Measurements from ENCODE around the gene TNFRSF14. TPM values are rescaled to one million over a fixed set of nuclear protein-coding genes. Genes with fewer than 3 reads are reported as not detected.

TNFRSF14 gene
- total RNA-seq, 2 donors from 2014 or later = 111 to 145 TPM

DNA sequence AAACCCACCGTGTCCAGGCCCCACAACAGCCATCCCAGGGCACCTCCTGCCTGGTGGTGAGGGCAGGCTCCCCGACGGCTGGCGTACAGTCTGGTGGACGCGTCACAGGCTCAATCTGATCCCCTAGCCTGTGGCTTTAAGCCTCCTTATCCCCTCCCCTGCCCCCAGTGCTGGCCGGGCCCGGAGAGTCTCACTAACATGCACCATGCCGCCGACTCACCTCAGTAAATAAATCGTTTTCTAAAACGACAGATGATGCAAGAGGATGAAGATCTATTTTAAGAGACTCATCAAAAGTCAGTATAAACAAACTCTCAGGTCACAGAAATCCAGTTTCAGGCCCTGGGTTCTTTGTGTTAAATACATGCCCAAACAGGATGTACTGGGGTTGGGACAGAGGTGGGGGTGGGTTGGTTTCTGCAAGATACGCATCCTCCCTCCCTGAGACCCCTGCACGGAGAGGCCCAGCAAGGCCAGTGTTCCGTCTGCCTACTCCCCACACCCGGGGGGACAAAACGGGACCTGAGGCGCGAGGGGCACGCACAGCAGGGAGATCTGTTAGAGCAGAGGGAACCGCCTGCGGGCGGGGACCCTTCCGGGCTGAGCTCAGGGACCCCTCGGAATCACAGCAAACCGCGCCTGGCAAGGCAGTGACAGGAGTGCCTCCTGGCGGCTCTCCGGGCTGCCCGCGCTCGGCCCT, 32.8 kb upstream of the TNFRSF14 start:
- no peak for DNase-seq
- H3K4me3 ChIP-seq = no peak overlapping the region

DNA sequence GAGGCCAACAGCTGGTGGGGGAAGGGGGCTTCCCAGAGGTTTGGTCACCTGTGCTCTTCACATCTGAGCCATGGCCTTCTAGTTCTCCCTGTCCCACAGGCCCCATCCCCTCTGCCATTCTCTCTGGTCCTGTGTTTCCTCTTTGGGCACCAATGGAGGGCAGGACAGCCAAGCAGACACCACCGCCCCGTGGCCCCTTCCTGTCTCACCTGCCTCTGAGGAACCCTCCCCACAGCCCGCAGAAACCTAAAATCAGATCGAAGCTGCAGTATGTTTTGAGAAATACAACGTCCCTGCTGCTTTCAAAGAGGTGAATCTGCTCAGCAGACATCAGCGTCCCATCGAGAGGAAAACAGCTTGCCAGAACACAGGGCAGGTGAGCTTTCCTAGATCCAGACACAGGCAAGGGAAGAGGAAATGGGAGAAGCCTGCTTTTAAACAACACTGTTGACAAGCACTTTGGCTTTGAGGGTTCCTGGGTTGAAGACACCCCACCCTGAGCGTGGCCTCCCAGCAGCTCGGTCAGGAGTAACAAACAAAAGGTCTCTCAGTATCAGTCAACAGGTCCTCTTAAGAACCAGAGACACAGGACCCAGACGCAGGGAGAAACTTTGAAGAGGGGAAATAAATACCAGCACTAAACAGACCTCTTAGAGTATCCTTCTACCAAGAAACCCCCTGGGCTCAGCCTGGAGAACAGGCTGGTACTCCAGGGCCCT, 32.1 kb upstream of the TNFRSF14 start:
- intact Hi-C loops (cut with DNase I) = no loop called here
- Histone ChIP-seq H3K27me3 (no peaks in the 10 kb centered on the region), H3K4me1 (peaks cover 10% of the 10 kb centered on the region), H3K36me3 (peaks cover 8% of the 10 kb centered on the region), H3K9me3 (no peaks in the 10 kb centered on the region), H3K27ac (no peak overlapping the region), H3K9ac (ENCODE audit: low read depth in 2 of 2, low read length in 2 of 2) (no peak overlapping the region), H3K4me3 (no peak overlapping the region)
- TF ChIP-seq, protein P1, sequence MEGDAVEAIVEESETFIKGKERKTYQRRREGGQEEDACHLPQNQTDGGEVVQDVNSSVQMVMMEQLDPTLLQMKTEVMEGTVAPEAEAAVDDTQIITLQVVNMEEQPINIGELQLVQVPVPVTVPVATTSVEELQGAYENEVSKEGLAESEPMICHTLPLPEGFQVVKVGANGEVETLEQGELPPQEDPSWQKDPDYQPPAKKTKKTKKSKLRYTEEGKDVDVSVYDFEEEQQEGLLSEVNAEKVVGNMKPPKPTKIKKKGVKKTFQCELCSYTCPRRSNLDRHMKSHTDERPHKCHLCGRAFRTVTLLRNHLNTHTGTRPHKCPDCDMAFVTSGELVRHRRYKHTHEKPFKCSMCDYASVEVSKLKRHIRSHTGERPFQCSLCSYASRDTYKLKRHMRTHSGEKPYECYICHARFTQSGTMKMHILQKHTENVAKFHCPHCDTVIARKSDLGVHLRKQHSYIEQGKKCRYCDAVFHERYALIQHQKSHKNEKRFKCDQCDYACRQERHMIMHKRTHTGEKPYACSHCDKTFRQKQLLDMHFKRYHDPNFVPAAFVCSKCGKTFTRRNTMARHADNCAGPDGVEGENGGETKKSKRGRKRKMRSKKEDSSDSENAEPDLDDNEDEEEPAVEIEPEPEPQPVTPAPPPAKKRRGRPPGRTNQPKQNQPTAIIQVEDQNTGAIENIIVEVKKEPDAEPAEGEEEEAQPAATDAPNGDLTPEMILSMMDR (IDR thresholded peaks at IDR 0.05) = no peak
- no peak for DNase-seq

More for the DNA sequence above, 32.8 kb upstream of the TNFRSF14 start:
- Histone ChIP-seq H3K9me3 (no peaks in the 10 kb centered on the region), H3K36me3 (peaks cover 13% of the 10 kb centered on the region), H3K9ac (ENCODE audit: low read depth in 2 of 2, low read length in 2 of 2) (peak overlapping the region in 1 of 2 donors; percentile 19), H3K27me3 (no peaks in the 10 kb centered on the region), H3K4me1 (peaks cover 6% of the 10 kb centered on the region), H3K27ac (no peak overlapping the region)
- TF ChIP-seq, protein P1 (IDR thresholded peaks at IDR 0.05) = no peak
- intact Hi-C loops (cut with DNase I) = no loop called here

DNA sequence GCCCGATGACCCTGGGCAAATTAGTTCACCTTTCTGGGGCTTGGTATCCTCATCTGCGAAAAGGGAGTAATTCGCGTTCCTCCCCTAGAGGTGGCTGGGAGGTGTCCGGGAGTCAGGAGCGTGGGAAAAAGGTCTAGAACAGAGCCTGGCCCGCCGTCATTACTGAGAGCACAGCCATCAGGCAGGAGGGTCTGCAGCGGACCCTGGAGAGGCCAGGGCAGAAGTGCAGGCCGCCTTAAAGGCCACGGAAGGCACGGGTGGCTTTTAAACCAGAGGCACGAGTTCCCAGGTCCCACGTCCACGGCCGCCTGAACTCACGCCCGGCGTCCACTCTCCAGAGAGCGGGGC, 30.6 kb upstream of the TNFRSF14 start:
- Histone ChIP-seq H3K9me3 (no peaks in the 10 kb centered on the region), H3K4me1 (peaks cover 11% of the 10 kb centered on the region), H3K27ac (peak overlapping the region; percentile 30), H3K36me3 (peaks cover 8% of the 10 kb centered on the region), H3K4me3 (peak overlapping the region; percentile 98), H3K9ac (ENCODE audit: low read depth in 2 of 2, low read length in 2 of 2) (peak overlapping the region; percentile 56 to 76), H3K27me3 (peaks cover 8% of the 10 kb centered on the region)
- TF ChIP-seq, protein P1 (IDR thresholded peaks at IDR 0.05) = no peak
- no peak for DNase-seq
- intact Hi-C loops (cut with DNase I) = no loop called here

GRCh38 chr1:2525920-2526823, 30.0 kb upstream of the TNFRSF14 start, which contains the start of gene PANK4:
TSS of gene PANK4 (minus strand) at chr1:2526596. CDS start at chr1:2526587, 9 bp downstream.
- intact Hi-C loops (cut with DNase I) = no loop called here

More at GRCh38 chr1:2525920-2526823, 30.0 kb upstream of the TNFRSF14 start, which contains the start of gene PANK4:
- Histone ChIP-seq H3K4me3 (peak within 1 kb of the TSS; percentile 98), H3K9ac (ENCODE audit: low read depth in 2 of 2, low read length in 2 of 2) (peak within 1 kb of the TSS; percentile 56 to 76), H3K4me1 (peaks cover 11% of the 10 kb centered on the region), H3K27ac (peak within 1 kb of the TSS; percentile 44), H3K9me3 (no peaks in the 10 kb centered on the region), H3K36me3 (peaks cover 1% of the 10 kb centered on the region), H3K27me3 (peaks cover 15% of the 10 kb centered on the region)
- TF ChIP-seq, protein P1 (IDR thresholded peaks at IDR 0.05) = no peak
- peak; percentile 93 for DNase-seq

All from colonic mucosa (tissue), 4 donors.